Activated CD4-positive, alpha-beta T cell treated with anti-CD3 and anti-CD28 coated beads, Interleukin-2, Interleukin-4, amounts not matched to agents 100 ng/mL and 50 ng/mL, durations not matched to agents 16 hours and 8 hours (primary cell): ENCODE measurements around the gene RASAL3.
A peak's percentile ranks its signal among the peaks of the same experiment; 100 is the strongest.

Experiments used
- DNase-seq: peaks from one replicate; pipeline ENCODE4 v3.0.0-alpha.2; 2020; ENCODE audit warnings: low spot score

RASAL3 gene

DNA sequence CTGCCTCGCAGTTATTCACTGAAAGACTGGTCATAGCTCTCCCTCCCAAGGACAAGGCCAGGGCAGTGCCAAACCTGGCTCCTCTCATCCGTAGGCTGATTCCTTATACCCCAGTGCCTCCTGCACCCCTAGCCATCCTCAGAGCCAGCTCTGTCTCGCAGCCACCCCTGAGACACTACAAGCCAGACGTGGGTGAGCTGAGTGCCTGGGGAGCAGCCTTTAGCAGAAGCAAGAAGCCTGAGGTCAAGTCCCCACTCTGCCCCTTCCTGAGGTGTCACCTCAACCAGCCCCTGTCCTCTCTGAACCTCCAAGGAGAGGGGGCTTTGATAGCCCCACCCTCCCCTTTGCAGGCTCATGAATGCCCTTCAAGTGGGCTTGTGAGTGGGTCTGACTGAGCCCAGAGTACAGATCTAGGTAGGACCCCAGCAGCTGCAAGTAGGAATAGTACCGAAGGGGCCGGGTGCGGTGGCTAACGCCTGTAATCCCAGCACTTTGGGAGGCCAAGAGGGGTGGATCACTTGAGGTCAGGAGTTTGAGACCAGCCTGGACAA lies 30.8 kb downstream of the RASAL3 start:
- no peak for DNase-seq

DNA sequence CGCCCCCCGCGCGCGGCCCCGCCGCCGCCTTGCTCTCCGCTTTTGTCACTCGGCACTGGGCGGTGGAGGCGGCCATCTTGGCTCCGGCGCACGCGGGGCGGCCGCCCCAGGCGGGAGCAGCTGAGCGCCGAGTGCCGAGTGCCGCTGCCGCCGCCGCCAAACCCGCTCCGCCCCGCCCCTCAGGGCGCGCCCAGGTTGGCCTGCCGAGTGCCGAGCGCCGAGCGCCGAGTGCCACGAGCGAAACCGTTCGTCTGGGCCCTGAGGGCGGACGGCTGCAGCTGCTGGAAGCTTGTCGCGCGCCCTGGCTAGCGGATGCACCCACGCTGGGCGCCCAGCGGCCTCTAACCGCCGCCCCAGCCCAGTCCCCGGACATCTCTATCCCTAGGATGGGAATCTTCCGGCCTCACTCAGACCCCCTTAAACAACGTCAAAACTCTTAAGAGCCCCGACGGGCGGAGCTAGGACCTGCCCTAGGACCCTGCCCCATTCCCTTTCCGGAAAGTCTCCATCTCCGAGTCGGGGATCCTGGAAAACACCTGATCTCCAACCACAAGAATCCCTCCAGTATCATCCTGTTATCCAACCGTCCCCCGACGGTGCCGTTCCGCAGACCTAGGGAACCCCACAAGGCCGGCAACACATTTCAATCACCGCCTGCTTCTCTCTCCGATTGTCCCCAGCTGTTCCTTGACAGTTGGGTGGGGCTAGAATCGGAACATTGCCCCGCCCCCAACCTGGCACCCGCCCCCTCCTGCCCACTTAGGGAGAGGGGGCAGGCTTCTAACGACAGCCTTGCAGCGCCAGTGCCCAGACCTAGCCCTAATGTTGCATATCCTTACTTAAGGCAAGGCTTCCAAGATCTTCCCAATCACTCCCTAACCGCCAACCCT lies 31.5 kb downstream of the RASAL3 start:
- peak; percentile 94 for DNase-seq

DNA sequence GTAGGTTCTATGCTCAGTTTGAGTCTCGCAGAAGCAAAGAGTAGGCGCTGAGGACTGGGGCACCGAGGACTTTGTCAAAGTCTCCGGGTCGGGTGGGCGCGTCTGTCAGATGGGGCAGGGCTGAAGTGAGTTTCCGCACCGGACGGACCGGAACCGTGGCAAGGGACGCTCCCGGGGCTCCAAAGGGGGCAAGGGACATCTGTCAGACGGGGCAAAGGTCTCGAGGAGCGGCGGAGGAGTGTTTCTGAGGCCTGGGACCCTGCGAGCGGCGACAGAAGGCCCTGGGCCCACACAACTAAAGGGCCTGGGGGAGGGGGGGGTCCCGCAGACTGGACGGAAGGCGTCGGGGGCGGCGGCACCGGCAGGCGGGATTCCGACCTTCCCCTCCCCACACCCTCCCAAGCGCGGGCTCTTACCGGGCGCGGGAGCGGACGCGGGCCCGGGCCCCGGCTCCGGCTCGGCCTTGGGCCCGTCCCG lies 32.3 kb downstream of the RASAL3 start:
- no peak for DNase-seq

DNA sequence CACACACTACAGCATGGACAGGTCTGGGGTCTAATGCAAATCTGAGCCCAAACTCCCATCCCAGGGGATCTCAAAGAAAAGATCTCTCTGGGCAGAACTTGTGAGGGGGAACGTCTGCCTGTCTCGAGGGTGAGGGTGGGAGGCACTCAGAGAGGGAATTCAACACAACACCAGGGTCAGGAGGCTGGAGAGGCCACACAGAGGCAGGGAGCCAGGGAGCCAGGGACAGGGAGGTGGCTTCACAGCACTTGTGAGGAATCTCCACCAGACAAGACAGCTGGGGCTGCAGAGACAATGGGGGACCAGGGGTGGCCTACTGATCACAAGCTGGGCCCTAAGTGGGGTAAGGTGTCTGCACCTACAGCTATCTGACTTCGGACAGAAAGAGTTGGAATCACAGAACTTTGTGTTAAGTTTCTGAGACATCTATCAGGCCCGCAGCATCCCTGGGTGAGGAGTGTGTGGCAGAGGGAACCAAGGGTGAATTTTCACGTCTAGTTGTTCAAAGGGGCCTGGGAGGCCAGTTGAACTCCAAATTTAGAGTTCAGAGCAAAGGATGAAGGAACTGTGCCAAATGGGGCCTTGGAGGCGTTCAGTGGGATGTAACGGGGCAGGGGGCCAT lies 32.8 kb downstream of the RASAL3 start:
- DNase-seq: no peak

DNA sequence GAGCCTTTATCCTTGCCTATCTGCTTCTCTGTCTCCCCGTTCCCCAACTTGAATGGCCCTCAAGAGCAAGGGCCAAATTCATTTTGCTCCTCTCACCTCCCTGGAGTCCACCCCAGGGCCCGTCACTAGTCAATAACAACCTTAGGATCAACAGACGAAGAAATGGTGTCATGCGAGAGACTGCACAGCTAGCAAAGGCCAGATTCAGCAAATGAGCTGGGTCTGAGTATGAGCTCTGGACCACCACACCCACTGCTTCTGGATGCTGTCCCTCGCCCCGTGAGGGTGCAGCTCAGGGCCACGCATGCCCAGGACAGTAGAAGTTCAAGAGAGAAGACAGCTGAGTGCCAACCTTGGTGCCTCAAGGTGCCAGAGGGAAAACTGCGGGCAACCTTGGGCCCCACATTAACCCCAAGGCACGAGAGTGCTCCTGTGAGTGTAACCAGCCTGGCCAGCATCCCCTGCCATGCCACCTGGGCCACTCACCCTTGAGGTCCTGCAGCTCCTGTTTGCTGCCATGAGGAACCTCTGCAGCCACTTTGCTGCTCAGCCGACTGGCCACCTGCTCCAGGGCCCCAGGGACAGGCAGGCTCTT lies 33.7 kb downstream of the RASAL3 start:
- no peak for DNase-seq

DNA sequence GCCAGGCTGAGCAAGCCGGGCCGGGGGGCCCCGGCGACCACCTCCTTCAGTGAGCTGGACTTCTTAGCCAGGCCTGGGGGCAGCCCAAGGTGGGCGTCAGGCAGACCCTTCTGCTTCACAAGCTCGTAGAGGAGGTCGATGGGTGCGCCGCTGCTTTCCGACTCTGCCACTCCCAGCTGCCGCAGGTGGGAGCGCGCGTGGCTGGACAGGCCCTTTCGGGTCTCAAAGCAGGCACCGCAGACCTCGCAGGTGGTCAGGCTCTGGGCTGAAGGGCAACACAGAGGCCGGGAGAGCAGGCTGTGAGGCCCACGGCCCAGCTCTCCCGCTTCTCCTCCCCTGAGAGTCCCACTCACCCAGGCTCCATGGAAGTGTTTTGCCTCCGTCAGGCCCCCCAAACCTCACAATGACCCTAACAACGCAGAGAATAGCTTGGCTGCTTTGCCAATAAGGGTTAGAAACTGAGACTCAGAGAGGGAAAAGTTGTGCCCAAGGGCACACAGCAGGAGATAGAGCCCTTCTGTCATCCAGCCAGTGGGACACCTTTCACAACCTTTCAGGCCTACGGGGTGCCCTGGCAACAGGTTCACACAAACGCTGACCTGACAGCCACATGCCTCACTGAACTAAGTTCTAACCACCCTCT lies 34.4 kb downstream of the RASAL3 start:
- no peak for DNase-seq

DNA sequence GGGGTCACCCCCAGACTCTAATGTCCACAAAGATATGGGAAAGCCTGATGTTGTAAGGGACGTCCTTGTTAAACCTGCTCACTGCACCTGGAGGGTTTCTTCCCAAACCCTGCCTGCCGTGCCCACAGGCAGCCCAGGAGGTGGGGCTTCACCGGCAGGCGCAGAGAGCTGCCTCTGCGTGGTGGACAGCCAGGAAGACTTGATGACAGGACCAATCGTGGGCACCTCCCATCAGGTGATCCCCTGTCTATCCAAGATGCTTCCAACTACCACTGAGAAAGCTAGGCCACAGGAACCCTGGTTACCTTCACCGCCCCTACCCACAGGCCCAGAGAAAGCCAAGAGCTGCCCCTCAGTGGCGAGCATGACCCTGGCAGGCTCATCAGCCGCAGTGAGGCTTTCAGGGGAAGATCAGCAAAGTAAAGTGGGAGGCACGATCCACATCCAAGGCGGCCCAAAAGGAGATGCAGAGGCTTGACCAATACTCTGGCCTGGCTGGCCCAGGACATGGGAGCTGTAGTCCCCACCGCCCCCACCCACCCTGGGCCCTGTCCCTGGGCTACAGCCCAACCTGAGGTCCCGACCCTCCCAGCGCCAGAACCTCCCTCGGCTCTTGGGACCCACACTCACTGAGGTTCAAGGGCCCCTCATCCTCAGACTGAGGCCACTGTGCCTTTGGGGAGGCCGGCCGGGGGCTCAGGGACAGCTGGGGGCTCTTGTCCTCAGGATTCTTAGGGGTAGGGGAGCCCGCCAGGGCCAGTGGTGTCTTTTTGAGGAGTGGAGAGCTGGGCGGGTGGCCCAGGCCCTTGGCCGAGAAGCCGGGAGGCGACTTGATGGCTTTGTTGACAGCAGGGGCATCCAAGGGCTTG lies 35.2 kb downstream of the RASAL3 start:
- DNase-seq: no peak

DNA sequence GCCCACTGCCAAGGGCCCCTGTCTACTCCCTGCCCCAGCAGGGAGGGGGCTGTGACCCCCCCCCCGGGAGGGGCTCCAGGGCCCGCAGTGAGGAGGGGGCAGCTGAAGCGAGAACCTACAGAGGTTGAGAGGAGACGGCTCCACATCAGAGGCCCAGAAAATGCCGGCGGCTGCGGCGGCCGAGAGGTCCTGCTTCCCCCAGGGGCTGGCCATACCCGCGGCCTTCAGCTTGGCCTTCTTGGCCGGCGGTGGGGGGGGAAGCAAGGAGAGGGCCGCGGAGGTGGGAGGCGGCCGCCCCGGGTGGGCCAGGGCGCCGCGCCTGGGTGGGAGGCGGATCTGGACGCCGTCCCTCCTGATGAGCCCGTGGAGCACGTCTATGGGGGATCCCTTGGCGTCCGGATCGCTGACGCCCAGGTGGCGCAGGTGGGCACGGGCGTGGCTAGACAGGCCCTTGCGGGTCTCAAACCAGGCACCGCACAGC lies 36.3 kb downstream of the RASAL3 start:
- no peak for DNase-seq

DNA sequence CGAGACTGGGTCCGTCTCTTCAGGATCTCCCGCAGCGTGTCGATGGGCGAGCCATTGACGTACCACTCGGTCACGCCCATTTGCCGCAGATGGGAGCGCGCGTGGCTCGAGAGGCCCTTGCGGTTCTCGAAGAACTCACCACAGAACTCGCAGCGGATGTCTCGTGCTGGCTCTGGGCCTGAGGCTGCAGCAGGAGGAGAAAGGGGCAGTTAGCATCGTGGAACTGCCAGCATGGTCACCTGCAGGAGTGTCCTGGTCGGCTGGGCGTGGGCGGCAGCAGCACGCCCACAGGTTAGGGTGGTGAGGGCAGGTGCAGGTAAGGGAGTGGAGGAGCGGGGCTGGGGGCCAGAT lies 37.0 kb downstream of the RASAL3 start:
- no peak for DNase-seq

DNA sequence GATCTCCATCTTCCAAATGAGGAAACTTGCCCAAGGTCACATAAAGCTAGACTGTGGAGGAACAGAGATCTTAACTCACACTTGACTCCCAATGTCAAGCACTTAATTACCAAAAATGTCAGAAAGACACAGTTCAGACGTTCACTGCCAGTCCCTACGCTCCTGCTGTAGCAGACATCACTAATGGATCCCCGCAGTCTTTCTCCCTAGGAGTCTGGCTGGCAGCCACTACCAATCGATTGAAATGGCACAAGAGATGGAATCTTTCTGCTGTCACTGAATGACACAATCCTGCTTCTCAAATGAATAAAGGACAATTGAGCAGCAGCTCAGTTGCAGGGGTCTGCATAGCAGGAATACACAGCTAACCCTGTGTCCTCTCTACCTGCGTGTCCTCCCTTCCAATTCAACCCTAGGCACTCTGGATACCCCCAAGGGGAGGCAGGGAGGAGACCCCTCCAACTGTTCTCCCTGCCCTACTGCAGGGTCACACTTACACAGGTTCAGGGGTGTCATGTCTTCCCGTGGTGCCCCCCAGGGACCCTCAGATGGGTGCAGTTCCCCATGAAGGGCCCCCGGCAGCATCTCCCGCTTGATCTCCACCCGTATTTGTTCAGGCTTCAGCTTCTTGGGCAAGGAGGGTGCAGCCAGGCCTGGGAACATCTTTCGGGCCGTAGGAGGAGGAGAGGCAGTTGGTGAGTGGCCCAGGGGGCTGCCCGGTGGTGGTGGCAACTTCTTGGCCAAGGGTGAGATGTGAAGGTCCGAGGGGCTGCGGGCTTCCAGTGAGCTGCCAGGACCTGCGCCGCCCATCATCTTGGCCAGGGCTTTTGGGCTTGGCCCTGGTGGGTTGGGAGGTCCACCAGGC lies 37.6 kb downstream of the RASAL3 start:
- DNase-seq: no peak

DNA sequence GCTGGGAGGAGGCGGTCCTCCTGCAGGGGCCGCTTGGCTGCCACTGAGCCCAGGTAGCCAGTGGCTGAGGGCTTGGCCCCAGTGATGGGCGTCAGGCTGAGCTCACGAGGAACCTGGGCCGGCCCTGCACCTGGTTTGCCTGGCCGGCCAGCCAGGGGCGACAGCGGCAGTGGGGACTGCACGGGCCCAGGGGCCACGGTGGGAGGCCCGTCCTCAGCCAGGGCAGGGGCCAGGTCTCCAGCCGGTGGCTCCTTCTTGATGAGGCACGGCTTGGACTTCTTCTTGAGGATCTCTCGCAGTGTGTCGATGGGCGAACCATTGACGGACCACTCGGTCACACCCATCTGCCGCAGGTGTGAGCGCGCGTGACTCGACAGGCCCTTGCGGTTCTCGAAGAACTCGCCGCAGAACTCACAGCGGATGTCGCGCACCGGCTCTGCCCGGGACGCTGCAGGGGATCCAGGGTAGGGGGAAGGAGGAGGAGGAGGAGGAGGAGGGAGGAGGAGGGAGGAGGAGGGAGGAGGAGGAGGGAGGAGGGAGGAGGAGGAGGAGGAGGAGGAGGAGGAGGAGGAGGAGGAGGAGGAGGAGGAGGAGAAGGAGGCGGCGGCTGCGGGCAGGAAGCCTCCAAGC lies 38.9 kb downstream of the RASAL3 start:
- no peak for DNase-seq

DNA sequence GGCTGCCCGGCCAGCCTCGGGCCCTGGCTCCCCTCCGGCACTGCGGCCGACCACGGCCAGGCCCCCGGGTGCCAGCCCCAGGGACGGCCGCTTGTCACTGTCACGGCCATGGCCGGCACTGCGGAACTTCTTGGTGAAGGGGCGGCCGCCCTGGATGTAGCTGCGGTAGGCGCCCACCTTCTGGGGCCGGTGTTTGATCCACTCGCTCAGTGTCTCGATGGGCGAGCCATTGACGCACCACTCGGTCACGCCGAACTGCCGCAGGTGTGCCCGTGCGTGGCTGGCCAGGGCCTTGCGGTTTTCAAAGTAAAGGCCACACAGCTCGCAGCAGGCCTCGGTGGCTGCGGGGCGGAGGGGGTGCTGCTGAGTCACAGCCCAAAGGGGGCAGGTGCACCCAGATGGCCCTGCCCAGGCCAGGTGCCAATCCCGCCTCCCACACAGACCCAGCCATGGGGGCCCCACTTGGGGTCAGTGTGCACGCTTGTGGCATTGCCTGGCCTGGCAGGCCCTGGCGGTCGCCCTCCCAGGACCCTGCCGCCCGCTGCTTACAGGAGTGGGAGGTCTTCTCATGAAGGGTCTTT lies 39.6 kb downstream of the RASAL3 start:
- no peak for DNase-seq

DNA sequence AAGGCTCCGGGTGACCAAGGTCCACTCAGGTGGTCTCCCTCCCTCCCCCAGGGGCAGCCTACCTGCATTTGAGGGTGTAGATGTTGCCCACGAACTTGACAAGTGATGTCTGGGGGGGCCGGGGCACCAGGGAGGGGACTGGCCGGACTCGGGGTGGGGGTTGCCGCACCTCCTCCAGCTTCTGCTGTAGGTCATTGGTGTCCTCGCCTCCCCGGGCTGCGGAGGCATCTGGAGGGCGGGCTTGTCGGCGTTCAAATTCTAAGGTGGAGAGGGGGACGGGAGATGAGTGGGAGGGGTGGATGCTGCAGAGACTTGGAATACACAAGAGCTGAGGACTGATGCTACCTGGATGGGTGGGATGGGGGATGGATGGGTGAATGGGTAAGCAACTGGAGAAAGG lies 40.2 kb downstream of the RASAL3 start:
- DNase-seq: no peak

DNA sequence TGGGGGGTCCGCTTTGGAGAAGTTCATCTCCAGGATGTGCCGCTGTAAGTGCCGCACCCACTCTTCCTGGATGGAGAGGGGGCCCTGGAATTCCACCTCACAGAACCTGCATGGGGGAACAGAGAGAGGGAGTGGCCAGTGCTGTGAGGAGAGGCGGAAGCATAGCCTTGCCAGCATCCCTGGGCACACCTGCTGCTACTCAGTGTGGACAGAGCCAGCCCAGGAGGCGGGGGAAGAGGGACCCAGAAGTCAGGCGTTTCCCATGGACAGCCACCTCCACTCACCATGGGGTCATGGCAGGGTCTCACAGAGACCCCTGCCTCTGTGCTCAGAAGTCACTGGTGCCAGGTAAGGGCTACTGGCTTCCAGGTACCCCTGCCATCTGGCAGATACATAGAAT lies 41.2 kb downstream of the RASAL3 start:
- DNase-seq: no peak

DNA sequence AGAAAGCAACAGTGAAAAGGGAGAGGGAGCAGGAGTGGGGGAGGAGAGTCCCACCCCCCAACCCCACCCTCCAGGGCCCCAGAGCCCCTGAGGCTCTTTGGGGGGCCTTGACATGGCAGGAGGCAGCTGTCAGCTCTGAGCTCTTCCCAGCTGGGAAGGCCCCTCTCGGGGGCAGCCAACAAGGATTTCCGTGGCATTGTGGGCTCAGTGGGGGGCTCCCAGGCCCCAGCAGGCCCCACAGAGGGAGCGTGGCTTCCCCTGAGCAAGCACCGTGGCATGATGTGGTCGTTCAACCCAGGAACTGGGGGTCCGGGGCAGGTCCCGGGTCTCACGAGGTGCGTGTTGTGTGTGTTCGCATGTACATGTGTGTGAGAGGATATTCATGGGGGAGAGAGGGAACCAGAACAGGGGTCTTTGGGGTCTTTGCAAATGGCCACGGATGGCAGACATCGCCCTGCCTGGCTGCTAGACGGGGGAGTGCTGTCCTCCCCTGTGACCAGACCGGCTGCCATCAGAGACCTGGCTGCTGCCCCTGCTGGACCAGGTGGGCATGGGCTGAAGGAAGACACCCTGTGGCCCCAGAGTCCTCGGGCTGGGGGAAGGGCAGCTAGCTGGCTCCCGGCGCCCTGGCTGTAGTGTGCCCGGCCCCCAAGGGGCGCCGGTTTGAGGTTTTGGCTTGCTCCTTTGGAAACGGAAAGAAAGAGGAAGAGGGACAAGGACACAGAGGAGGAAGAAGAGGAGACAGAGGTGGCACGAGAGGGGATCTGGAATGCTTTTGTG lies 41.9 kb downstream of the RASAL3 start:
- no peak for DNase-seq

DNA sequence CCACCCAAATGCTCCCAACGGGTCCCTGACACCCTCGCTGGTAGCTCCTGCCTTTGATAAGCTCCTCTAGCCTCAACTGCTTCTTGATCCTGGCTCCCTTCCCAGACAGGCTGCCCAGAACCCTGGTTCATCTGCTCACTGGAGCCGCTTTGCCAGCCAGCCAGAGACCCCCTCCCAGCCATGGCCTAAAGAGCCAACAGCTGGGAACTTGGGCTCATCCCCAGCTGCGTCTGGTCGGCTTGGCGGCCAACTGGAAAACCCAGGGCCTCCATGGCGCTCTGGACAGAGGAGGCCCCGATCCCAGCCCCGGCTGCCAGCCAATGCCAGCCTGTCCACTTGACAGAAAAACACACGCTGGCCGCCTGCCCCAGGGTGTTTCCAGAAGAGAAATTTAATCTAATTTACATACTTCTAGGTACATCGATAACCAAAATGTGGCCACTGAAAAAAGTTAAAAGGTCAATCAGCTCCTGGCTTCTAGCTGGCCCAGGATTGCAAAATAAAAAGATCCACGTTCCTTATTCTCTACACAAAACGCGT lies 42.6 kb downstream of the RASAL3 start:
- no peak for DNase-seq

DNA sequence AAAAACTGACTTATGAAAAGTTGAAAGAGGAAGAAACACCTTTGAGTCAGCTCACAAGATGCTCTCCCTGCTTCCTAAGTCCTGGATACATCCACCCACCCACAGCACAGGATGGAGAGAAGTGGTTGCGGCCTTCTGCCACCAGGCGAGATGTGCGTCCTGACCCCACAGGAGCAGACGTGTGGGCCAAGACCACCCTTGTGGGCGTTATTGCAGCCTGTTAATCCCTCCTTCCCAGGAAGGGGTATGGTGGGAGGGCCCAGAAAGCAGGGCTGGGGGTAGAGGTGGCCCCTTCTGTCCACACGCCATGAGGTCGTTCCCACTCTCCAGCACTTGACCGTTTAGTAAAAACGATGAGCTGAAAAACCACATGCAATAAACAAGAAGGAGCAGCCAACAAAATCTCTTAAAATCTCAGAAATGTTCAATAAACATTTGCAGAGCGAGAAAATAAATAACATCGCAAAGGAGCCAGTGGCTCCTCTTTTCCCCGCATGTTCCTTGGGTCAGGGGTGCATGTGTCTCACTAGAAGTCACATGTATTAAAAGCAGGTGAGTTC lies 43.1 kb downstream of the RASAL3 start:
- no peak for DNase-seq

DNA sequence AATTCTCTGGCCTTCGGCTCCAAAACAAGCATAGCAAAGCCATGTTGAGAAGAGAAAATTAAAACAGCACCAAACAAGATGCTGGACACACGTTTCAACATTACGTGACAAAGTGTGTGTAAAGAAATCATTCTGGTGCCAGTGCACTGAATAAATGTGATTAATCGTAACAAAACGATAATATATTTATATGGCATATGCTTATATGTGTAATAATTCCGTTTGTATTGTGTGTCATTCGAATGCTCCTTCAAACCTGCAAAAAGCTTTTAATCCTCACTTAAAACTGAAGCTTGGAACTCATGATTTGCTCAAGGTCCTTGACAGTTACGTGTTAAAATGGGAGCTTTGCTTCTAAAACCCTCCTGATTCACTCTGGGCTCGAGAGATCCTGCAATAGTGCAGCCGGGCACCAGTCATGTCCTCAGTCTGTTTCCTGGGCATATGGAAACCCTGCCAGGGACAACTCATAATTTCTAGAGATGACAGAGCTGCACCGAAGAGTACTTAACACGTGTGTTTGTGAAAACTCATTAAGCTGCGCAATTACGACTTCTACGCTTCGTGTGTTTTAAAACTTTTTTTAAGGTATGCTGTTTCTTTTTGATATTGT lies 44.8 kb downstream of the RASAL3 start:
- DNase-seq: peak; percentile 17
